B cell (primary cell): ENCODE measurements around the gene RPS8.

Experiments
- EZH2 ChIP-seq: IDR thresholded peaks from 2 replicates; pipeline ENCODE4 v1.6.1; 2012; ENCODE audit warnings: borderline replicate concordance, low read depth, mild to moderate bottlenecking, moderate library complexity, low read length; ENCODE audit not compliant: insufficient read depth, poor library complexity, severe bottlenecking
- TF ChIP-seq, protein P1 (sequence below): fragments of 200-600 bp; IDR thresholded peaks from one replicate; pipeline ENCODE4 v1.8.0; 2022; ENCODE audit warnings: antibody characterized with exemption, mild to moderate bottlenecking

DNA sequence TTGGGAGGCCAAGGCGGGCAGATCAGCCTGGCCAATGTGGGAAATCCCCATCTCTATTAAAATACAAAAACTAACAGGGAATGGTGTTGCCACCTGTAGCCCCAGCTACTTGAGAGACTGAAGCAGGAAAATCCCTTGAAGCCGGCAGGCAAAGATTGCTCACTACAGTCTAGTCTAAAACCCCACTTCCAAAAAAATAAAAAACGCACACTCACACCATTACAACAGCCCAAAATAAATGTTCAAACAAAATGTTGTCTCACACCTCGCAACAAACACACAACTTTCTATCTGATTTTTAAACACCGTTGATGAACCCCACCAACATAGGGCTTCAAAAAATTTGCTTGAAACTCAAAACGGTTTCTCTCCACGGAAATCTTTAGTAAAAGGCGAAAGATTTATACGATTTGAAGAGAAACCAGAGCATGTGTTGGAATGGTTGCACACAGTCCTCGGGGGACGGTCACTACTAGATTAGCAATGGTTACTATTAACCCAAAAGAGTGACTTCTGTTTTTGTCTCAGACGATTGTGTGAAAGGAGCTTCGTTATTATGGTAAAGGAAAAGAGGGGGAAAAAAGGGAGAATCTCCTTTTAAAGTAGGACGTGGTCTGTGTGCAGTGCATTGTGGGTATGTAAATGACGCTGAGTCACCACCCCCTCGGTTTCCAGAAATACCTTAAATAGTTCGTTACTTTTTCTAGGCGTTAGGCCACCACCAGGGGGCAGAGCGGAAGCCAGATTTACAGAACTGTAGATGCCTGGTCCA is 44.4 kb upstream of the RPS8 start, which contains the start of gene RNU5D-1:
- TF ChIP-seq, protein P1, sequence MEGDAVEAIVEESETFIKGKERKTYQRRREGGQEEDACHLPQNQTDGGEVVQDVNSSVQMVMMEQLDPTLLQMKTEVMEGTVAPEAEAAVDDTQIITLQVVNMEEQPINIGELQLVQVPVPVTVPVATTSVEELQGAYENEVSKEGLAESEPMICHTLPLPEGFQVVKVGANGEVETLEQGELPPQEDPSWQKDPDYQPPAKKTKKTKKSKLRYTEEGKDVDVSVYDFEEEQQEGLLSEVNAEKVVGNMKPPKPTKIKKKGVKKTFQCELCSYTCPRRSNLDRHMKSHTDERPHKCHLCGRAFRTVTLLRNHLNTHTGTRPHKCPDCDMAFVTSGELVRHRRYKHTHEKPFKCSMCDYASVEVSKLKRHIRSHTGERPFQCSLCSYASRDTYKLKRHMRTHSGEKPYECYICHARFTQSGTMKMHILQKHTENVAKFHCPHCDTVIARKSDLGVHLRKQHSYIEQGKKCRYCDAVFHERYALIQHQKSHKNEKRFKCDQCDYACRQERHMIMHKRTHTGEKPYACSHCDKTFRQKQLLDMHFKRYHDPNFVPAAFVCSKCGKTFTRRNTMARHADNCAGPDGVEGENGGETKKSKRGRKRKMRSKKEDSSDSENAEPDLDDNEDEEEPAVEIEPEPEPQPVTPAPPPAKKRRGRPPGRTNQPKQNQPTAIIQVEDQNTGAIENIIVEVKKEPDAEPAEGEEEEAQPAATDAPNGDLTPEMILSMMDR: peak; percentile 87
- TF ChIP-seq EZH2: no peak
